IPS-15b (cell line): ENCODE results near the gene SKAP1.
"Not testable (repeated sequence)": the region's sequence is repeated elsewhere in the genome, so short reads cannot be mapped to it uniquely, and the experiment has no call there.

Experiments used
- H3K27me3 ChIP-seq: one replicate; pipeline ENCODE4 v1.6.1; 2013; ENCODE audit warnings: low read length; ENCODE audit not compliant: control insufficient read depth, insufficient read depth
- H3K36me3 ChIP-seq: one replicate; pipeline ENCODE4 v1.6.1; 2013; ENCODE audit warnings: low read length; ENCODE audit not compliant: control insufficient read depth, insufficient read depth
- H3K4me1 ChIP-seq: one replicate; pipeline ENCODE4 v1.6.1; 2013; ENCODE audit warnings: mild to moderate bottlenecking, low read length; ENCODE audit not compliant: control insufficient read depth, insufficient read depth
- H3K4me3 ChIP-seq: one replicate; pipeline ENCODE4 v1.5.1; 2013; ENCODE audit warnings: low read depth, low read length
- H3K9ac ChIP-seq: one replicate; pipeline ENCODE4 v1.6.1; 2013; ENCODE audit warnings: low read depth, mild to moderate bottlenecking, low read length
- H3K9me3 ChIP-seq: one replicate; pipeline ENCODE4 v1.6.1; 2013; ENCODE audit warnings: mild to moderate bottlenecking, low read length; ENCODE audit not compliant: control insufficient read depth, insufficient read depth

SKAP1 gene

DNA sequence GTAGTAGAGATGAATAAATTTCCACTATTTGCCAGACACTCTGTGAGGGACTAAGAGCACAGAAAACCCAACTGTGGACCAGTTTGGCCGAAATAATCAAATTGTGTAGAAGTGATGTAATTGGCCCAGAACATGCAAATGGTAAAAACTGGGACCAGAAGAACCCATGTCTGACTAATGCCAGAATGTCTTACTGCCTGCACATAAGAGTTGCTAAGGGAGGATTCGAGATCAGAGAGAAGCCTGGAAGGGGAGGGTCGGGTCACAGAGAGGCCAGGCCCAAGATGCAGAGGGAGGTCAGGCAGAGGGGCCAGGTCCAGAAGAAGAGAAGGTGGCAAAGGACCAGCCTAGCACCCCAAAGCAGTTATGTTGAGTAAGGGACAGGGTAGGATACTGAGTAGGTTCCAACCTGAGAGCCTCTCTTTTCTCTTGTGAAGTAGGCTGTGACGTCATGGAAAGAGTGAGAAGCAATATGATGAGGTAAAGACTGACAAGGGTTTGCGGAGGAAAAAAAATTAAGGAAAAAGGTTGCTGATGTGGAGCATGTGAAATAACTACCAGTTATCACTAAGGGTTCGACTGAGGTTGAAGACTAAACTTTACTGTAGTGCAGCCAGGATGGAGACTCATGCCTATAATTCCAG lies 53.2 kb downstream of the SKAP1 start:
- H3K36me3 ChIP-seq, result no peaks in the 10 kb centered on the region
- no peaks in the 10 kb centered on the region for H3K4me1 ChIP-seq
- no peak overlapping the region for H3K4me3 ChIP-seq

GRCh38 chr17:48375356-48375755 lies 54.7 kb downstream of the SKAP1 start:
- Histone ChIP-seq H3K4me1 (no peaks in the 10 kb centered on the region), H3K27me3 (peaks cover 9% of the 10 kb centered on the region), H3K4me3 (no peak overlapping the region), H3K9me3 (no peaks in the 10 kb centered on the region), H3K9ac (no peak overlapping the region), H3K36me3 (no peaks in the 10 kb centered on the region)

More for the DNA sequence above, 53.2 kb downstream of the SKAP1 start:
- no peak overlapping the region for H3K9ac ChIP-seq
- peaks cover 9% of the 10 kb centered on the region for H3K27me3 ChIP-seq
- H3K9me3 ChIP-seq, result no peaks in the 10 kb centered on the region

DNA sequence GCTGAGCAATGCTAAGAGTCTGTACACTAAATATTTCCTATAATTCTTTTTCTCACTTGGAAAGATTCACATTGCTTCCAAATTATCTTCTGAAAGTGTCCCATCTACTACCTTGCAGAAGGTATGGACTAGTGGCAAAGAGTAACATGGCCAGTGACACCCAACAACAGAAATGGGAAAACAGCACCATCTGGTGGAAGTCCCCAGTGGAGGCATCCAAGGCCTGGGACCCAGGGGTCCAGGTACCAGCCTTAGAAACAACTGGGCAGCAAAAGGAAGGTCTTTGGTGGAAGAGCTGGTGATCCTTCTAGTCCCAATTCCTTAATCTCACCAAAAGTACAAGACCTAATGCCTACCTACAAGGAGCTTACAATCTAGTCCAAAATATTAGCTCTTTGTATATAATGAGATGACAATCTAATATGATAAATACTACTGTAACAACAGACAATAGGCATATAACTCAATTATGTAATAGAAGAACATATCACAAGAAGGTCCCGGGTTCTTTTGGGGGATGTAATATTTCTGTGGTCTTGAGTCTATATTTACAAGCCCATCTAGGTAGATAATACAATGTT lies 55.3 kb downstream of the SKAP1 start:
- peaks cover 9% of the 10 kb centered on the region for H3K27me3 ChIP-seq
- no peaks in the 10 kb centered on the region for H3K36me3 ChIP-seq
- H3K4me3 ChIP-seq, result no peak overlapping the region
- H3K4me1 ChIP-seq, result no peaks in the 10 kb centered on the region
- no peak overlapping the region for H3K9ac ChIP-seq
- H3K9me3 ChIP-seq, result no peaks in the 10 kb centered on the region

GRCh38 chr17:48373883-48374282 lies 56.1 kb downstream of the SKAP1 start:
- no peak overlapping the region for H3K9ac ChIP-seq
- no peaks in the 10 kb centered on the region for H3K4me1 ChIP-seq
- peaks cover 9% of the 10 kb centered on the region for H3K27me3 ChIP-seq
- no peak overlapping the region for H3K4me3 ChIP-seq
- no peaks in the 10 kb centered on the region for H3K36me3 ChIP-seq
- H3K9me3 ChIP-seq, result no peaks in the 10 kb centered on the region

DNA sequence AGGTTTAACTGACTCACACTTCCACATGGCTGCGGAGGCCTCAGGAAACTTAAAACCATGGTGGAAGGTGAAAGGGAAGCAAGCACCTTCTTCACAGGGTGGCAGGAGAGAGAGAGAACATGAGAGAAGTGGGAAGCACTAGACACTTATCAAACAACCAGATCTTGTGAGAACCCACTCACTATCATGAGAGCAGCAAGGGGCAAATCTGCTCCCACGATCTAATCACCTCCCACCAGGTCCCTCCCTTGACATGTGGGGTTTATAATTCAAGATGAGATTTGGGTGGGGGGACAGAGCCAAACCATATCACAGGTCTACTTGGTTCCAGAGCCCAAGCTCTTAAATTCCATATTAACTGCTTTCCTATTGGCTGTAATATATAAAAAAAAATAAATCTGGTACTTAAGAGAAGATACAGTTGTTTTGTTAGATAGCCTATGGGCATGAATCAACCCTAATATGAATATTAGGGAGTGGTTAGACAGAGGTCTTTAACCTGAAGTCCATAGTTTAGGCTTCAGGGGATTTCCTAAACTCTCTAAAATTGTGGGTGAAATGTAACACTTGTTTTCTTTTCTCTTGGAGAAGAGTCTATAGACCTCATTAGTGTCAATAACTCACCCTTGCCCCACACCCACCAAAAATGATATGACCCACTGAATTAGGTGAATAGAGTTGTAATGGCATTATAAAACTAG lies 56.7 kb downstream of the SKAP1 start:
- H3K36me3 ChIP-seq, result no peaks in the 10 kb centered on the region

DNA sequence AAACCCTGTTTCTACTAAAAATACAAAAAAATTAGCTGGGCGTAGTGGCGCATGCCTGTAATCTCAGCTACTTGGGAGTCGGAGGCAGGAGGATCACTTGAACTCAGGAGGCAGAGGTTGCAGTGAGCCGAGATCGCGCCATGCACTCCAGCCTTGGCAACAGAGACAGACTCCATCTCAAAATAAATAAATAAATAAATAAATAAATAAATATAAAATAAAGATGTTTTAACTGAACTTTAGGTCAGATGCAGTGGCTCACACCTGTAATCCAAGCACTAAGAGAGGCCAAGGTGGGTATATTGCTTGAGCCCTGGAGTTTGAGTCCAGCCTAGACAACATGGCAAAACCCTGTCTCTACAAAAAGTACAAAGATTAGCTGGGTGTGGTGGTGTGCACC lies 61.0 kb downstream of the SKAP1 start:
- not testable (repeated sequence) for H3K9ac ChIP-seq, H3K27me3 ChIP-seq, H3K4me1 ChIP-seq, H3K36me3 ChIP-seq, H3K9me3 ChIP-seq, H3K4me3 ChIP-seq

More for the DNA sequence above, 56.7 kb downstream of the SKAP1 start:
- H3K4me1 ChIP-seq, result no peaks in the 10 kb centered on the region
- H3K4me3 ChIP-seq, result no peak overlapping the region
- no peaks in the 10 kb centered on the region for H3K9me3 ChIP-seq
- H3K27me3 ChIP-seq, result peaks cover 4% of the 10 kb centered on the region
- H3K9ac ChIP-seq, result no peak overlapping the region

DNA sequence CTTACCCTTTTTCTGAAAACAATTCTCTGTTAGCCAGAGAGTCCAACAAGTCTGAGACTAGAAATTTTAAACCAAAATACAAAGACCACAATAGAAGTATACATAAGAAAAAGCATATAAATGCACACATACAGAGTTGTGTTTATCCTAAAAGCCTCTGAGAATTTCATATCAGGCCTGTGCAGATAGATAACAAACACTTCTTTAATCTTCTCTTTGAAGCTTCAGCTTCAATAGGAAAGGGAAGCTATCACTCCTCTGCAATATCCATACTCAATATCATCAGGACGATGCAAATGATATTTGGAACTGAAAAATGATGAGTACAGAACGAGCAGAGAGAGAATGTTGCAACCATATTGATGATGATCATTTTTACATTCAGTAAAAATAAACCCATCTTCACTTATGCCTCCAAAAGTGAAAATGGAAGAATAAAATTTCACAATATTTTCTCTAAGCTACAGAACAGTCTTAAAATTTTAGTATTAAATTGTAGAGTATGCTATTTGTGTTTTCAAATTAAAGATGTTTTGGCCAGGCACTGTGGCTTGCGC lies 61.6 kb downstream of the SKAP1 start:
- peaks cover 2% of the 10 kb centered on the region for H3K27me3 ChIP-seq

GRCh38 chr17:48363161-48363560 lies 66.9 kb downstream of the SKAP1 start:
- H3K9ac ChIP-seq, result no peak overlapping the region
- peaks cover 2% of the 10 kb centered on the region for H3K27me3 ChIP-seq
- no peaks in the 10 kb centered on the region for H3K36me3 ChIP-seq
- H3K4me1 ChIP-seq, result no peaks in the 10 kb centered on the region
- H3K4me3 ChIP-seq, result no peak overlapping the region
- H3K9me3 ChIP-seq, result no peaks in the 10 kb centered on the region

More for the DNA sequence above, 61.6 kb downstream of the SKAP1 start:
- no peak overlapping the region for H3K9ac ChIP-seq
- H3K4me3 ChIP-seq, result no peak overlapping the region
- H3K9me3 ChIP-seq, result no peaks in the 10 kb centered on the region
- no peaks in the 10 kb centered on the region for H3K36me3 ChIP-seq
- H3K4me1 ChIP-seq, result no peaks in the 10 kb centered on the region

- not testable (repeated sequence) for H3K9ac ChIP-seq, H3K9me3 ChIP-seq, H3K27me3 ChIP-seq, H3K4me3 ChIP-seq, H3K36me3 ChIP-seq, H3K4me1 ChIP-seq
Measured at GRCh38 chr17:48360861-48361633, 69.0 kb downstream of the SKAP1 start.

GRCh38 chr17:48357779-48358602 lies 72.0 kb downstream of the SKAP1 start:
- no peaks in the 10 kb centered on the region for H3K9me3 ChIP-seq
- no peaks in the 10 kb centered on the region for H3K36me3 ChIP-seq
- H3K4me3 ChIP-seq, result no peak overlapping the region
- H3K4me1 ChIP-seq, result no peaks in the 10 kb centered on the region
- no peaks in the 10 kb centered on the region for H3K27me3 ChIP-seq
- H3K9ac ChIP-seq, result no peak overlapping the region

DNA sequence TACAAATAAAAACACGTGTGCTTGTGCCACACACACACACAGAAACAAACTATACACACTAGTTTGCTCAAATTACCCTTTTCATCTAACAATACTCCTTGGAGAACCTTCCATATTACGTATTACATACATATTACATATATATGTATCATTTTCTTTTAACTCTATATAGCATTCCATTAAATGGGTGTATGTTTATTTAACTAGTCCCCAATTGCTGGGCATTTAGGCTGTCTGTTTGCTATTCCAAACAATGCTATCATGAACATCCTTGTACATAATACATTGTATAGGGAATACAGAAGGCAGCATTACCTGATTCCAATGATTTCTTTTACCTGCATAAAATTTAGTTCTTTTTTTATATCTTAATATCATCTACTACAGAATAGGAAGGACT lies 73.1 kb downstream of the SKAP1 start:
- H3K36me3 ChIP-seq, result no peaks in the 10 kb centered on the region
- no peaks in the 10 kb centered on the region for H3K27me3 ChIP-seq

More for the DNA sequence above, 73.1 kb downstream of the SKAP1 start:
- no peak overlapping the region for H3K9ac ChIP-seq
- H3K4me1 ChIP-seq, result no peaks in the 10 kb centered on the region
- H3K4me3 ChIP-seq, result no peak overlapping the region
- H3K9me3 ChIP-seq, result no peaks in the 10 kb centered on the region
